IMR-90 (cell line): ENCODE data around the gene KITLG. TPM values are rescaled to one million over a fixed set of nuclear protein-coding genes. Genes with fewer than 3 reads are reported as not detected.
"Not testable (repeated sequence)": the region's sequence is repeated elsewhere in the genome, so short reads cannot be mapped to it uniquely, and the experiment has no call there.

Experiments used
- ATAC-seq: fragments of 200-7000 bp; cut with Tn5 transposase; 2 replicates; pipeline ENCODE4 v1.9.1; 2020; ENCODE audit warnings: low read depth, mild to moderate bottlenecking, moderate library complexity
- BruUV-seq: library from RNA; stranded (reverse); fragments of 400-500 nt; replicated peaks from 2 replicates; lab custom pipeline; 2021; lab: Mats Ljungman, UMichigan
- CTCF ChIA-PET: fragments of 300-600 bp; formaldehyde crosslinking; extraction: SDS; loops from one replicate; lab custom pipeline; 2021; ENCODE audit warnings: antibody characterized with exemption; lab: Yijun Ruan, JAX
- POLR2A ChIA-PET: fragments of 300-600 bp; sonication (Branson Sonifier 250); formaldehyde crosslinking; loops from one replicate; lab custom pipeline; 2022; ENCODE audit warnings: antibody characterized with exemption; ENCODE audit not compliant: unreplicated experiment; lab: Charles Lee
- DNase-seq: peaks from one replicate; pipeline ENCODE4 v3.0.0; 2013
- H2AFZ ChIP-seq: replicated peaks from 2 replicates; pipeline ENCODE3; 2013; ENCODE audit warnings: low read length, mild to moderate bottlenecking; ENCODE audit not compliant: poor library complexity
- H2AK5ac ChIP-seq: 2 replicates; pipeline ENCODE4 v1.6.1; 2013; ENCODE audit warnings: low read depth, low read length, inconsistent platforms
- H2AK9ac ChIP-seq: replicated peaks from 2 replicates; pipeline ENCODE3; 2013; ENCODE audit warnings: mild to moderate bottlenecking, low read depth, low read length, moderate library complexity; ENCODE audit not compliant: poor library complexity
- H2BK120ac ChIP-seq: 2 replicates; pipeline ENCODE4 v1.6.1; 2013; ENCODE audit warnings: low read depth, low read length, inconsistent platforms
- H2BK15ac ChIP-seq: 3 replicates; pipeline ENCODE4 v1.6.1; 2013; ENCODE audit warnings: low read depth, low read length, inconsistent platforms
- H2BK20ac ChIP-seq: 2 replicates; pipeline ENCODE4 v1.6.1; 2013; ENCODE audit warnings: low read depth, mild to moderate bottlenecking, inconsistent platforms, low read length, moderate library complexity
- H2BK5ac ChIP-seq: 2 replicates; pipeline ENCODE4 v1.6.1; 2013; ENCODE audit warnings: mild to moderate bottlenecking, low read depth, low read length, inconsistent platforms; ENCODE audit not compliant: poor library complexity, severe bottlenecking
- H3K14ac ChIP-seq: replicated peaks from 2 replicates; pipeline ENCODE4 v1.6.1; 2013; ENCODE audit warnings: low read depth, low read length, inconsistent platforms
- H3K18ac ChIP-seq: 2 replicates; pipeline ENCODE4 v1.6.1; 2013; ENCODE audit warnings: low read depth, low read length, control low read depth
- H3K23ac ChIP-seq: 2 replicates; pipeline ENCODE4 v1.6.1; 2013; ENCODE audit warnings: low read depth, low read length, inconsistent platforms
- H3K27ac ChIP-seq: 2 replicates; pipeline ENCODE4 v1.5.1; 2013; ENCODE audit warnings: mild to moderate bottlenecking, control low read depth, low read length; ENCODE audit not compliant: insufficient read depth
- H3K27me3 ChIP-seq: 2 replicates; pipeline ENCODE4 v1.6.1; 2013; ENCODE audit warnings: low read length; ENCODE audit not compliant: control insufficient read depth, insufficient read depth
- H3K36me3 ChIP-seq: 2 replicates; pipeline ENCODE4 v1.6.1; 2013; ENCODE audit warnings: low read length, mixed read lengths; ENCODE audit not compliant: control insufficient read depth, insufficient read depth
- H3K4ac ChIP-seq: 2 replicates; pipeline ENCODE4 v1.6.1; 2013; ENCODE audit warnings: low read depth, low read length, inconsistent platforms
- H3K4me1 ChIP-seq: 2 replicates; pipeline ENCODE4 v1.6.1; 2013; ENCODE audit warnings: low read length, mixed read lengths; ENCODE audit not compliant: control insufficient read depth, insufficient read depth
- H3K4me2 ChIP-seq: 2 replicates; pipeline ENCODE4 v1.6.1; 2013; ENCODE audit warnings: low read depth, mild to moderate bottlenecking, control low read depth, low read length, moderate library complexity
- H3K4me3 ChIP-seq: 2 replicates; pipeline ENCODE4 v1.5.1; 2013; ENCODE audit warnings: low read depth, mild to moderate bottlenecking, control low read depth, low read length, moderate library complexity; ENCODE audit not compliant: insufficient read depth
- H3K56ac ChIP-seq: 2 replicates; pipeline ENCODE4 v1.6.1; 2013; ENCODE audit warnings: low read length, inconsistent platforms; ENCODE audit not compliant: insufficient read depth; ENCODE audit errors: extremely low read depth
- H3K79me1 ChIP-seq, 2 experiments: 2 replicates each; pipeline ENCODE4 v1.6.1; 2013; ENCODE audit warnings: low read length in 2 of 2, inconsistent platforms in 1 of 2, low read depth in 1 of 2
- H3K9ac ChIP-seq: 2 replicates; pipeline ENCODE4 v1.6.1; 2013; ENCODE audit warnings: low read depth, low read length, control low read depth
- H3K9me1 ChIP-seq: 2 replicates; pipeline ENCODE4 v1.6.1; 2013; ENCODE audit warnings: low read length, inconsistent platforms; ENCODE audit not compliant: insufficient read depth
- H3K9me3 ChIP-seq: 2 replicates; pipeline ENCODE4 v1.6.1; 2013; ENCODE audit warnings: low read length; ENCODE audit not compliant: control insufficient read depth, insufficient read depth
- H4K20me1 ChIP-seq: 2 replicates; pipeline ENCODE4 v1.6.1; 2013; ENCODE audit warnings: low read length, inconsistent platforms; ENCODE audit not compliant: insufficient read depth
- H4K5ac ChIP-seq: 2 replicates; pipeline ENCODE4 v1.6.1; 2013; ENCODE audit warnings: mild to moderate bottlenecking, low read depth, low read length, control low read depth
- H4K8ac ChIP-seq, 2 experiments: 2 replicates each; pipeline ENCODE4 v1.6.1; 2013; ENCODE audit warnings: low read depth in 2 of 2, low read length in 2 of 2, control low read depth in 1 of 2, inconsistent platforms in 1 of 2
- H4K91ac ChIP-seq: 2 replicates; pipeline ENCODE4 v1.6.1; 2013; ENCODE audit warnings: low read depth, low read length, inconsistent platforms; ENCODE audit not compliant: insufficient read depth
- WGBS, 2 experiments: methylation state at CpG; one replicate each; pipeline versions ENCODE4 v1.1.5 to v1.1.7; 2013; ENCODE audit warnings: missing lambda C conversion rate in 2 of 2; ENCODE audit not compliant: insufficient read length in 1 of 2; ENCODE audit errors: extremely low coverage in 2 of 2; 5-methylcytosine and 5-hydroxymethylcytosine counted together
- dilution Hi-C: fragments of 300-500 bp; cut with HindIII; formaldehyde crosslinking; loops from one replicate; pipeline ENCODE4 v1.14.3; 2018; ENCODE audit warnings: low sequenced_read_pairs; ENCODE audit not compliant: unreplicated experiment
- in situ Hi-C: fragments of 300-500 bp; cut with MboI; formaldehyde crosslinking; loops from 3 replicates; pipeline ENCODE4 v1.14.3; 2019; ENCODE audit warnings: low sequenced_read_pairs, inconsistent platforms, mixed read lengths
- intact Hi-C: fragments of 100-400 bp; cut with micrococcal nuclease; formaldehyde crosslinking; loops from 2 replicates; pipeline ENCODE4 v1.10.0; 2022
- polyA plus RNA-seq, 3 experiments: library from polyadenylated mRNA; depleted of rRNA; stranded (reverse); fragments of >200 nt; gene quantifications; 2 replicates each; pipeline ENCODE4 v1.2.3, GENCODE V29; 2012; ENCODE audit warnings: low replicate concordance in 1 of 3
- total RNA-seq: library from RNA; depleted of rRNA; stranded (reverse); fragments of >200 nt; gene quantifications from 2 replicates; pipeline ENCODE4 v1.2.3, GENCODE V29; 2012

Gene KITLG
- total and polyA plus RNA-seq, 2 of the 4 experiments (the other 2 are of a cell fraction) = 14.5 to 87.5 TPM

DNA sequence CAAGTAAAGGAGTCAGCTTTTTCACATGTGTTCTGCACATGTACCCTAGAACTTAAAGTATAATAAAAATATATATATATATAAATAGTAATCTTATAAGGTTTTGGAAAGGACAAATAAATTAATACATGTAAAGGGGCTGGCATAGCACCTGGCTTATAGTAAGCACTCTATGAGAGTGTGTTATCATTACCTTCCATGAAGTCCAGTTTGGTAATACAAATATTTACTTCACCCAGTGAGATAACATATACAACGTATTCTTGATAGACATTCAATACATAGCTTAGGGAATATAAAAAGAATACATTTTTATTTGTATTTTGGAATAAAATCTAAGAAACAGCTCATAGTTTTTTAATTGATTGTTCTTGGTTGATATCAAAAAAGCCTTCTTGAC is 47.8 kb upstream of the KITLG start:
- H2AK9ac ChIP-seq, H2AFZ ChIP-seq, H3K18ac ChIP-seq, POLR2A ChIA-PET, H3K4me3 ChIP-seq, H2BK5ac ChIP-seq, H2BK120ac ChIP-seq, H3K4ac ChIP-seq, H3K79me1 ChIP-seq, H4K20me1 ChIP-seq, H3K14ac ChIP-seq, H3K4me1 ChIP-seq, H3K9me3 ChIP-seq, H3K9me1 ChIP-seq, in situ Hi-C loops, dilution Hi-C loops, H4K5ac ChIP-seq, H3K27ac ChIP-seq, ATAC-seq, H3K4me2 ChIP-seq, H3K23ac ChIP-seq, H3K36me3 ChIP-seq, H3K27me3 ChIP-seq, H3K56ac ChIP-seq, H4K8ac ChIP-seq, BruUV-seq, H4K91ac ChIP-seq, H2BK15ac ChIP-seq, H2AK5ac ChIP-seq, H2BK20ac ChIP-seq, DNase-seq, H3K9ac ChIP-seq: not testable (repeated sequence)
- CTCF ChIA-PET = interaction anchor here (1.0 kb wide), 1 partner anchor 24 kb away, joined by 3 read pairs; no protein-coding TSS in a partner anchor
- intact Hi-C loops = loop anchor here (5.0 kb wide), 1 partner anchor 476 kb away; no protein-coding TSS in a partner anchor
- no CpG with 5 or more reads among the region's 1 CpG for WGBS, 2 experiments
